ENCODE data around the gene RIC3.

Gene RIC3

DNA sequence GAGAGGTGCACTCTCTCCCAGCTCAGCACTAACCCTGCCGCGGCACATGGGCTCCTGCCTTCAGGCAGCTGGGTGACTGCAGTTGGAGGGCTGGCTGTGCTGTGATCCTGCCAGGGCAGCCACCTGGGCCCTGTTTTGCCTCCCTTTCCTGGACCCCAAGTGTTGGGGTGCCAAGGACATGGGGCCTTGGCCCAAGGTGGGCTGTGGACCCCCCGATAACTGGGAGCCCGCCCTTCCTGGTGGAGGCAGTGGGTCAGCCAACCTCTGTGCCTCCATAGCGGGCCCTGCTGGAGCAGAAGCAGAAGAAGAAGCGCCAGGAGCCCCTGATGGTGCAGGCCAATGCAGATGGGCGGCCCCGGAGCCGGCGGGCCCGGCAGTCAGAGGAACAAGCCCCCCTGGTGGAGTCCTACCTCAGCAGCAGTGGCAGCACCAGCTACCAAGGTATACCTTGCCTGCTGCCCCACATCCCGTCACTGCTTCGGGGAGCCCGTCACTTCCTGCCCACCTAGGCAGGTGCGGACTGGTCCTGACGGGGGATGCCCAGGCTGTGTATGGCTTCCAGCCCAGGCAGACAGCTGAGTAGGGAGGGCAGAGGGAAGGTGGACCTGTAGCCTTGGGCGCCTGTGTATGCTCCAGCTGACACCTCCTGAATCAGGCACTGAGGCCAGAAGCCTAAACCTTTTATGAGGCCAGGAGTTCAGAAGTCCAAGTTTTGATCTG, 78.9 kb downstream of the RIC3 start:
- DNase-seq (ENCODE audit: low read depth in 1 of 2, low spot score in 1 of 2) = no peak

DNA sequence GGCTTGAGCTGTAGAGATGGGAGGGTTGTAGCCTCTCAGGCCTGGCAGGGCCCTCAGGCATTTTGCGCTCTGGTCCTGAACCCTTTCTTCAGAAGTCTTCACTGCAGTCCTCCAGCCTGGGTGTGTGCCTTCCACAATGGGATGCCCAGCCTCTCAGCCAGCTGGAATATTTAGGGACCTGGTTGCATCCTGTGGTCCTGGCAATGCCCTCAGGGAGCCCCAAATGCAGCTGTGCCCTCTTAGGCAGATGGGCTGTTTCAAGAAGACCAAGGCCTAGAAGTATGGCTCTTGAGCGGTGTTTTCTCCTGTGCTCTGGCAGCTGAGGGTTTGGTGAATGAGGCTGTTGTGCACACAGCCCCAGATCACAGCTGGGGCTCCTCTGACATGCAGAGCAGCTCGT, 81.1 kb downstream of the RIC3 start:
- no peak for DNase-seq (ENCODE audit: low read depth in 1 of 2, low spot score in 1 of 2)

DNA sequence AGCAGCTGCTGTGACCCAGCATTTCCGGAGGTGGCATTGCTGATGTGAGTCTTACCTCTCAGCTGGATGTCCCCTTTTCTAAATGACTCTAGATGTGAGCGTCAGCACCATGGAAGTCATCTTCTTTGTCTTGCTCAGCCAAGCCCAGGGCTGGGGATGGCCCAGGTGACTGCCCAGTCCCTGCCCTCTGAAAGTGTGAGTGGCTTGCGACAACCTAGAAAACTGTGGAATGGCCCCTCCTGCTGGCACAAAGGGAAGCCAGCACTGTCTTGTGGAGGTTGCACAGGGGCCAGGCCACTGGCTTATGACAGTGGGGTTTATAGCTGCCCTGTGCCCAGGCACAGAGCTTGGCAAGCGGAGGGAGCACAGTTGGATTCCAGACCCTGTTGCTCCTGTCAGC, 81.6 kb downstream of the RIC3 start:
- DNase-seq (ENCODE audit: low read depth in 1 of 2, low spot score in 1 of 2) = no peak

DNA sequence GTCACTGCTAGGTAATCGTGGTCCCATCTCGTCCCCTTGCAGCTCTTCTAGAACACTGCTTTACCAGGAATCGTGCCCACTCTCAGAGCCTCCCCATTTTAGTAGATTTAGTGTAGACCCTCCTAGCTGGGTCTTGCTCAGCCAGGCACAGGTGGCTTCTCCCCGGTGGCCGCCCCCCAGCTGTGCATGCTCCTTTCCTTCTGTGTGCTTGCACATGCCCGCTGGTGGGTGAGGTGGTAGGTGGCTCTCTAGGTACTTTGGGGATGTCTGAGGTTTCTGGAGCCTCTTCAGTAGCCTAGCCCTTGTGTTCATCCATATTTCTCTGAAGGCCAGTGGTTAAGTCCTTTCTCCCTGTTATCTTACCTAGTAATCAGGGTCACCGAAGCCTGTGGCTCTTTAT, 82.3 kb downstream of the RIC3 start:
- no peak for DNase-seq (ENCODE audit: low read depth in 1 of 2, low spot score in 1 of 2)

DNA sequence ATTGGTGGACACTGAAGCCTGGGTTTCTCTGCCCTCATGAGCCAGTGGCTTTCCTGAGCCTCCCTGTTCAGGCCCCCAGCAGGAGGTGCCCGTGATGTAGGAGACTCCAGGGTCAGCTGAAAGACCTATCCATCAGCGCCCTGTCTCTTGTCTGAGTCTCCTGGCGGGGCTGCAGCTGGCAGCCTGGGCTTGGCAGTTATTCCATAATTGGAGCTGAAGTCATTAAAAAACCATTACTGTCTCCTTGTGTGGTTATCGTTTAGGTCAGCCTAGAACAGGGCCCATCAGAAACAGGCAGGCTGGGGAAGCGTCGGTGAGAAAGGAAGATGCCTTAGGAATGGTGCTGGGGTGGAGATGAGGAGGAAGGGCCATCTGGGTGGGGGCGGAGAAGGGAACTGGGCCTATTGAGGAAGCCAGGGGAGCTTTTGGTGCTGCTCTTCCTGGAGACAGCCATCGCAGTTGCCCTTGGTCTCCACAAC, 82.8 kb downstream of the RIC3 start:
- no peak for DNase-seq (ENCODE audit: low read depth in 1 of 2, low spot score in 1 of 2)

DNA sequence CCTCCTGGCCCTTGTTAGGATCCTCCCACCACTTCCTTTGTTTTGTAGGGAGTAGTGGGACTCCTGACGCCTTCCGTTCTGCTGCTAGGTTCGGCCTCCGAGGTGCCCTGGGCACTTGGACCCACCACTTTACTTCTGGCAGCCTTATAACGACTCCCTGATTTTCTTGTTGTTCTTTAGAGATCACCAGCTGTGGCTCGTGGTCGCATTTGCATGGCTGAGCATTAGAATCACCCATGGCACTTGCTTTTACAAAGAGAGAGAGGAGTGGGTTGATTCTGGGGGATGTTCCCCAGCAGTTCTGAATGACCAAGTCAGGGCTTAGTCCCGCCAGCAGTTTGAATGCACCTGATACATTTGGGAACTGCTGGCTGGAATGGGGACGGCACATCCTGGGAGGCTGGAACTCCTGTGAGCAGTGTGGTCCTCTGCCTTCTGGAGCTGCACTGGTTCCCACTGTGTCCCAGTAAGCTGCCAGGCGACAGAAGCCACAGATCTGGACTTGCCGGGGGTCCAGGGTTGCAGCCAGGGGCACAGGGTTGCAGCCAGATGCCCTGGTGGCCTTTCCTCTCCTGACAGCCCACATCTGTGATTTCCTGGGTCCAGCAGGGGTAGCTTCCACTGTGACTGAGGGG, 83.7 kb downstream of the RIC3 start:
- no peak for DNase-seq (ENCODE audit: low read depth in 1 of 2, low spot score in 1 of 2)

DNA sequence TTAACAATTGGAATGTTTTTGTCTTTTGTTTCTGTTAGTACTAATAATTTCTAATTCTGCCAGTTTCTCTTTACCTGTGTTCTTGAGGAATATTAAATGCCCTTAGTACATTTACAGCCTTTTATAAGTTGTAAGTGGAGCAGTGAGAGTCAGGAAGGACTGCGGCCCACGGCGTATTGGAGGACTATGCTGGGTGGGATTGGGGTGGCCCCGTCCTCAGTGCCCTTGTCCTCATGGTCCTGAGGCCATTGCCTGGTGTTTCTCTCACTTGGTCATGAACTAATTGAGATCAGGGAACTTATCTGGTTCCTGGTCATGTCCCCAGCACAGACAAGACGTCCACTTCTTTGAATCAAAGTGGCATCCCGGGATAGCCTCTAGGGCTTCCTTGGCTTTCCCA, 84.5 kb downstream of the RIC3 start:
- DNase-seq (ENCODE audit: low read depth in 1 of 2, low spot score in 1 of 2) = no peak

DNA sequence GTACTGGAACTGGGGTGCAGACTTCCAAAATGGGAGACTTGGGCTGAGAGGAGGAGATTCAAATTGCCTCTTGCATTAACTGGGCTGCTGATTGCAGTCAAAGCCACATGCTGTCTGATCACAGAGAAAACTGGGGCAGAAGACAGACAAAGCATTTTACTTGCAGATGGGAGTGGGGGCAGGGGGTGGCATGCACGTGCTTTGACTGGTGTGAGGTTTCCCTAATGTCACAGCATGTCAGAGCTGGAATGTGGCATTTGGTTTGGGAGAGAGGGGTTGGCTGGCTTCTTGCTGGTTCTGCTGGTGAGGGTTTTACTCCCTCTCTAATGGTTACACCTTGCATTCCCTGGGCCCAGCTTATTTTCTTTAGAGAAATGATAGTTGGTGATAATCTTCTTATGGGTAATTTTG, 84.9 kb downstream of the RIC3 start:
- DNase-seq (ENCODE audit: low read depth in 1 of 2, low spot score in 1 of 2) = no peak

DNA sequence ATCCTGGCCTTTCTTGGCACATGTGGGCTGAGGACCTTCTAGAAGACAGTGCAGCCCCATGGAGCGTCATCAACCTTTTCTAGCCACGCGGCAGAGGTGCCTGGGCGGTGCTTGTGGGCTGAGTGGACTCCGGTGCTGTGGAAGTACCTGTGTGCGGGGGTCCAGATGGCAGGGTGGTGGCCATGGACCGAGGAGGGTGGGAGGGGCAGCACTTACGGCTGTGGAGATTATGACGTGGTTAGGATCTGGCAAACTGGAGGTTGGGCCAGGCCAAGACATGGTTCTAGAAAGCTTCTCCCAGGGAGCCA, 85.8 kb downstream of the RIC3 start:
- DNase-seq (ENCODE audit: low read depth in 1 of 2, low spot score in 1 of 2) = no peak

DNA sequence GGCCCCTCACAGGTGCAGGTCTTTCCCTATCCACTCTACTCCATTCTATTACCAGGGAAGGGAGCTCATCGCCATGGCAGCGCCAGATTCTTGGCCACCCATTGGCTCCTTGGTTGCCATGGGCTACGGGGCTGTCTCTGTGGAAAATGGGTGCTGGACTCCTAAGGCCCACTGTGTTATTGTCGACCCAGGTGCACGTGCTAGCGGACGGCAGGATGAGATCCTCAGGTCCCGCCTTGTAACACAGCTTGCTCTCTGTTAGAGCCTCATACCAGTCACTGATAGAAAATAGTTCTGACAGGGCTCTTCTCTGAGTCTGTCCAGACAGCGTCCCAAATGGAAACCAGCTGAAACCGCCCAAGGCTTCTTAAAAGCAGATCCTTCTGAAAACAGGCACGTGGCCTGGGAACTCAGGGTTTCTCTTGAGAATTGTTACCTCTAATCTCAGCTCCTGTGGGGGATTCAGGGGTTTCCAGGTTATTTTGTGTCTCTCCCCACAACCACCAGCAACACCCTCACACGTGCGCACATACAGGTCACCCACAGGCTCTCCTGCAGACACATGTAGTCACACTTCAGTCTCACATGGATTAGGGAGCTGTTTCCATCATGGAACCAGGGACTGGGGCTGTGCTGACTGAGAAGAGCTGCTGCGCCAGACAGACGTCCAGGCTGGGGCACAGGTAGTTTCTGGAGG, 86.3 kb downstream of the RIC3 start:
- DNase-seq (ENCODE audit: low read depth in 1 of 2, low spot score in 1 of 2) = no peak

DNA sequence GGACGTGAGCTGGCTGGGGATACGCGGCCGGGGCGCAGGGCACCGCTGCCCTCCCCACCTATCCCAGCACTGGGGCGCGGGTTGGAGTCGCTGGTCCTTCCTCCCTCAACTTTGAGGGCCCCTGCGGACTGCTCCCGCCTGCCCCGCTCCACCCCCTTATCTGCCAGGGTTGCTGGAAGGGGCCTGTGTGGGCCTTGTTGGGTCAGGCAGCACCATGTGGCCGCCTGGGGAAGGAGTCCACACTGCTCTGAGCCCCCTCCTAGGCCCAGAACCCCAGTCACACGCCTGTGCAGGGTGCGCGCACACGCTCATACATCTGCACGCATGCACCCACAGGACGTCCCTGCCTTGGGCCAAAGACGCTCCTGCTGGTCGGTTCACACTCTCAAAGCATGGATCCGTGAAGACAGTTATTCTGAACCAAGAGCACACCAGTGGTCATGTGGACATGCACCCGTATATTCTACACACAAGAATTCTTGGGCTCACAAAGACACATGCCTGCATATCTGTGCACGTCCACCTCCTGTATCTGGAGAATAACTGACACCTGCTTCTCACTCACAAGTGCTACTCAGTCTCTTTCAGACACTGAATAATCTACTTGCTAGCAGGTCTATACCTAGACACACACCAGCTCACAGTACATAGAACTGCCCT, 87.1 kb downstream of the RIC3 start:
- DNase-seq (ENCODE audit: low read depth in 1 of 2, low spot score in 1 of 2) = no peak

DNA sequence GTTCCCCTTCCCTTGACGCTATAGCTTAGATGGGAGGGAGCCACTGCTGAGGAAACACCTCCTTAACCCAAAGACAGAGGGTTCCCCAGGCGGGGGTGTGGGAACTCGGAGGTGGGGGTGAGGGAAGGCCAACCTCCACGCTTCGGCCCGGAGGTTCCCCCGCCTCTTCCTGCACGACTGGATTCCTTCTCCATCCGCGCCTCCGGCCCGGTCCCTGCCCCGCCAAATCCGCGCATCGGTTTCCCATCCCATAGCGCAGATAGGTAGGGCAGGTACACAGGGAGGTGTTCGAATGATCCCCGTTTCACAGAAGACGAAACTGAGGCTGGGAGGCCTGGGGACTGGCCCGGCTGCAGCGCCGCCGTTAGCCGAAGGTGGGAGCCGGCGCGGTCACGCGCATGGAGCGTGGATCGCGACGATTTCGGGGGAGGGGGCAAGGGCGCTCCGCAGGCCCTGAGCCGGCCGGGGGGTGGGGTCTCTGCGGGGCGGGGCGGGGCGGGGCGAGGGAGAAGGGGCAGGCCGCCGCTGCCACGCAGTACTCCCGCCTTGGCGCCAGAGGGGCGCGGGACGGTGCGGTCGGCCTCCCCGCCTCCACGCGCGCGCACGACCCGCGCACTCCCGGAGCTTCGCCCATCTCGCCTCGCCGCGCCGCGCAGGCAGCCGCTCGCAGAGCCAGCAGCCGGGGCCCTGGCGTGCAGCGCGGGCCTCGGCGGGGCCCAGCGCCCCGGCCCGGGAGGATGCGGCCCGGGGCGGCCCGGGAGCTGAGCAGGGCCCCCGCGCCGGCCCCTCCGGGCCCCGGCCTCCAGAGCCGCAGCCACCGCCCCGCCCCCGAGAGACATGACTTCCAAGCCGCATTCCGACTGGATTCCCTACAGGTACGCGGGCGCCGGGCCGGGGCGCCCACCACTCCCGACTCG, 87.9 kb downstream of the RIC3 start, which contains the start of gene TUB:
TSS of gene TUB (plus strand) at position 538 of the 917 bp plus-strand sequence. CDS start at position 838, 300 bp downstream.
- no peak for DNase-seq (ENCODE audit: low read depth in 1 of 2, low spot score in 1 of 2)

DNA sequence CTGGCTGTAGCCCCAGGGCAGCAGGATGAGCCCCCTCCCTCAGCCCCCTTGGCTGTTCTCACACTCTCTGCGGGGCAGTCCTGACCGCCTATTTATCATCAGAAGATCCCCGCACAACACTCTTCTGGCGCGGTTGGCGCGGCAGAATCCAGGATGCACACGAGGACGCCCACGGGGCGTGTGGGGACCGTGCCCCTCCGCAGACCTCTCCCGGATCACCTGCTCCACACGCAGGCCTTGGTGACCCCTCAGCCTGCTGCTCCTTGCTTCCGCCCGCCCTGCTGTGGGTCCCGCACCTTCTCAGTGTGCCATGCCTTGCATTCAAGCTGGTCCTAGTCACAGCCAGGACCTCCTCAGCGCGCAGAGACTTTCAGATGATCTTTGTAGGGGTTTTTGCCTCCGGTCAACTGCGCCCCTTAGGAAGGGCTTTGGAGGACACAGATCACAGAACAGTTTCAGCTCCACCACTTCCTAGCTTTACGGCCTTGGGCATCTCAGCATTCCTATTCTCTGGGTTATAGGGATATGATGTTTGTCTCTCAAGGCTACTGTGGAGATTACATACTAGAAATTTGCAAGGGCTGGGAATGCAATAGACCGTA, 88.7 kb downstream of the RIC3 start:
- no peak for DNase-seq (ENCODE audit: low read depth in 1 of 2, low spot score in 1 of 2)

DNA sequence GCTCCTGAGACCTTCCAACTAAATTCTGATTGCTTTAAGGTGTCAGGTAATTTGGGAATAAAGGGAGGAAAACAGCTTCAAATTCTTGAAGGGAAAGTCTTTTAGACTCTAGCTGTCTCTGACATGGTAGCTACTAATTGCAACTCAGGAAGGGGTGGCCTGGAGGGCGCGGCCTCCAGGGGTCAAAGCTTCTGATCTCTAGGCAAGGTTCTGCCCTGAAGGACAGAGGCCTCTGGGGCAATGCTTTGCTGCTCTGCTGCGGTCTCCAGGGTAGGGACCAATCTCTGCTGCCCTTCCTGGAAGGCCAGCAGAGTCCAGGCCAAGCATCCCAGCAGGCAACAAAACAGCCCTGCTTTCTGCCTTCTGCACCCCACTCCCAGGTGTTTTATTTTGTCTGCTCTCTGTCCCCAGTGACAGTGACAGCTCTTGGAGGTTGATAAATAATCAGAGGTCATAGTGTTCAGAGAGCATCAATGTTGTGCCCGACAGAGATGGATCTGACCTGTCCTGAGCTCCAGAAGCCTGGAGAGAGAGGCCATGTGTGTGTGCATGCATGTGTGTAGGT, 89.6 kb downstream of the RIC3 start:
- no peak for DNase-seq (ENCODE audit: low read depth in 1 of 2, low spot score in 1 of 2)

DNA sequence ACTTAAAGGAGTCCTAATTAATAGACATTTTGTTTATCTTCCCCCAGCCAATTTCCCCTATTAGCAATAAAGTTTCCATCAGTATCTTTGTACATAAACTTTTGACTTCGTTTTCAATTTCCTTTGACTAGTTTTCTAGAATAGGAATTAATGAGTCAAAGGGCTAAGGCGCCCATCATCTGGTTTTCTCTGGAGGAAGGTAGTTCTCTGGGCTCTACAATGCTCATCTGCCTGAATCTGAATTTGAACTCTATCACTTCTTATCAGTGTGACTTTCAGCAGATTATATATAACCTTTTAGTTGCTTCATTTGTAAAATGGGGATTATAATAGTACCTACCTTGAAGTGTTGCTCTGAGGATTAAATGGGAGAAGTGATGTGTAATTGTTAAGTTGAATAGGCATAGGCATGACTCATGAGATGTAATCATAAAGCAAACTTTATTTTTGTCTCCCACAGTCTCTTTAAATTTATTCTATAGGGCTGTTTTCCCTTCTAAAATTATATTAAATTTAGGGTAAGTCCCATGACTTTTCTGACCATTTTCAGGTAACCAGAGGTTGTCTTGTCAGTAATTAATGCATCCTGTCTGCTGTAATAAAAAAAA, 93.6 kb downstream of the RIC3 start:
- no peak for DNase-seq (ENCODE audit: low read depth in 1 of 2, low spot score in 1 of 2)

DNA sequence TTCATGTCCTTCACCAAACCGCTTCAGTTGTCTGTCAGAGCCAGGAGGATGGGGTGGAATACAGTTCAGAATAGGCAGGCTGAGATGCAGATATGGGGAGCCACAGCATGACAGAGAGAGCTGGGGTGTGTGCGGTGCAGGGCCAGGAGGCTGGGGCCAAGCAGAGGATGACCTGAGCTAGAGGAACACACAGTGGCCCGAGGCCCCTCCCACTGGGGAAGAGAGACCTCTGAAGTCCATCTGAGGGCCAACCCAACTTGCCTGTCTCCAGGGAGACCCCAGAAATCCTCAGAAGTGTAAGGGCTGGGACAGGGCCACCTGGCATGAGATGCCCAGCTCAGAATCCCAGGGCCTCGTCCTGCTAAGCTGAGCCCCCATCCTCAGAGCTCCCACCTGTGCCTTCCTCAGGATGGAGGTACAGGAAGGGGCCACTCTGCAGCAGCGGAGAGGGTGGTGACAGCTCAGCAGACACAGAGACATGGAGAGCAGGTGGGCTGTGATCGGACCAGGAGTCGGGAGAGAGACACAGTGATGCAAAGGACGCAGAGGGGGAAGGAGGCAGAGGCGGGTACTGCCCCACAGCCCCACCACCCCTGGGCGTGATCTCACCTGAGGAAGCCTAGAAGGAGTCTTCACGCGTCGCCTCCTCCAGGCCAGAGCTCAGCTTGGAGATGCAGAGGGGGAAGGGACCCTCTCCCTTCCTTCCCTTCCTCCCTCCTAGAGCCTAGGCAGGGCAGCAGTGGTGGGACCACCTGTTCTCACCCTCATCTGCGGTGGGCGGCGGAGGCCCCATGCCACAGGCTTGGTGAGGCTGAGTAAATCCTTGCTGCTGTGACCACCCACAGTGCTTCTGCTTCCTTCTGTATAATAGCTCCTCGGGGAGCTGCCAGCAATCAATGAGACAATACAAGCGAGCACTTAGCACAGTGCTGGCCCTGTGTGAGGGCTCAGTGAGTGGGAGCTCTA, 96.9 kb downstream of the RIC3 start:
- DNase-seq (ENCODE audit: low read depth in 1 of 2, low spot score in 1 of 2) = no peak

DNA sequence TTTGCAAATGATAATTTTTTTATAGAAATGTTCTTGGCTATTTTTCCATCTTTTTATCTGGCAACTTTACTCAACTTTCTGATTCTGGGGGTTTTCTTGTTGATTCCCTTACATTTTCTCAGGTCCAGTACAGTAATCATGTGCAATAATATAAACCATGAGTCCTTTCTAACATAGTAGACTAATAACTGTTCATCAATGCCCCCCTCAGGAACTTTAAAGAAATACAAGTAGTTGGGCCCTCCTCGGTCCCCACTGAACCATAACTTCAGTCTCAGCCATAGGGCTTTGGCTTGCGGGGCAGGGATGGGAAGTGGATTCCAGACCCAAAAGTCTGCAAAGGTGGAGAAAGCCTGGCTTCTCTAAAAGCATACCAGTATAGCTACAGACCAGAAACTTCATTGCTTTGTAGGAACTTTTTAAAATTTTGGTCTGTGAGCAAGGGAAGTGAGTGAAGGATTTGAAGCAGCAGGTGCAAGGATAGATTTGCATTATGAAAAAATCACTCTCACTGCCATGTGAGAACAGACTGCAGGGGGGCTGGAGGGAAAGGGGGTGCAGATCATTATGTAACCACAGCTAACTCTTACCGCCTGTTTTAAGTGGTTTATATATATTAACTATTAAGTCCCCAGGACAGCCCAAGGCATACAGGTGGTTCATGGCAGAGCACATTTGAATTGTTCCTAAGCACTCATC, 98.3 kb downstream of the RIC3 start:
- no peak for DNase-seq (ENCODE audit: low read depth in 1 of 2, low spot score in 1 of 2)

DNA sequence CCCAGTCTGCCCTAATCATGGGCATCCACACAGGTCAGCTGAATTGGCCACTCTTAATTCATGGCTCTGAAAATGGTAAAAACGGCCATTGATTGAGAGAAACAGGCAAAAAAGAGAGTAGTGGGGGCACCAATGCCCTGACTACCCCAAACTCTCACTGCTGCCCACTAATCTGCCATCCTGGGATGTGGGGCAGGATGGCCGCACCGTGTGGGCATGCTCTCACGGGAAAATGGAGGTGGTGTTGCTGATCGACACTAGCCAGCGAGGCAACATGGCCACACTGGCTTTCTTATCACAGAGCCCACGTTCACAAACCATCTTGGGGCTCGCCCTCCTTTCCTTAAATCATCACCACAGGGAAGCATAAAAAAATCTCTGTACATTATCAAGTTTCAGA, 99.1 kb downstream of the RIC3 start:
- no peak for DNase-seq (ENCODE audit: low read depth in 1 of 2, low spot score in 1 of 2)
